Measurements from ENCODE around the gene NME3. TPM values are rescaled to one million over a fixed set of nuclear protein-coding genes. Genes with fewer than 3 reads are reported as not detected.
"Not testable (repeated sequence)": the region's sequence is repeated elsewhere in the genome, so short reads cannot be mapped to it uniquely, and the experiment has no call there.

Gene NME3
- total and polyA plus RNA-seq, 9 of the 15 experiments (the other 6 are each of a cell fraction or from before 2014, with no cell fraction given), result 0.68 to 76.3 (median 11.5) TPM

GRCh38 chr16:1807626-1808025 lies 36.3 kb upstream of the NME3 start:
- Histone ChIP-seq H3K4me3 (no peak overlapping the region), H4K20me1 (replicated peaks; ENCODE audit: control insufficient read depth, insufficient read depth, low read length) (no peaks in the 10 kb centered on the region; the same call in 1 of the 2 replicates), H3K9me1 (ENCODE audit: control insufficient read depth, insufficient read depth, low read length) (no peaks in the 10 kb centered on the region), H3K36me3 (ENCODE audit: control insufficient read depth, insufficient read depth, low read length) (peaks cover 3% of the 10 kb centered on the region; the same call in 1 of the 3 replicates), H3K4me2 (ENCODE audit: insufficient read depth, low read length) (no peak overlapping the region), H3K27ac (ENCODE audit: extremely low read depth, low read depth, low read length) (no peak overlapping the region), H3K79me2 (ENCODE audit: control insufficient read depth, insufficient read depth, low read length) (no peaks in the 10 kb centered on the region), H3K9me3 (replicated peaks; ENCODE audit: control insufficient read depth, insufficient read depth, low read depth, low read length) (no peaks in the 10 kb centered on the region), H3K9ac (ENCODE audit: insufficient read depth in 1 of 2, low read depth in 2 of 2, low read length in 2 of 2) (no peak overlapping the region), H3K4me1 (replicated peaks in 1 of 2; ENCODE audit: control insufficient read depth in 2 of 2, insufficient read depth in 2 of 2, low read length in 2 of 2) (peaks cover 0 to 17% of the 10 kb centered on the region in 2 experiments; a peak in 2 of 5 replicates), H2AFZ (ENCODE audit: low read depth, low read length) (no peak overlapping the region), H3K27me3 (ENCODE audit: control insufficient read depth in 2 of 2, insufficient read depth in 2 of 2, low read length in 2 of 2) (no peaks in the 10 kb centered on the region)
- ChIA-PET POLR2A (no interaction called here), CTCF (ENCODE audit: low intra/inter-chr PET ratio) (no interaction called here)
- FAIRE-seq, result no peak
- BruUV-seq (replicated peaks), result no TSS peak
- 84% methylated on average over 10 of the region's 10 CpGs for WGBS (ENCODE audit: insufficient coverage, low coverage, missing lambda C conversion rate)
- no peak for ATAC-seq
- in situ Hi-C loops (cut with MboI), result no loop called here
- no peak for TF ChIP-seq ZKSCAN3 (CRISPR knock-in tag; IDR thresholded peaks at IDR 0.05)
- TF ChIP-seq RUNX1 (IDR thresholded peaks at IDR 0.05; ENCODE audit: low read depth), result no peak
- TF ChIP-seq SIRT6 (IDR thresholded peaks at IDR 0.05; ENCODE audit: low read depth, low read length), result no peak
- no peak for DNase-seq (ENCODE audit: extremely low read depth in 1 of 4, low spot score in 3 of 4)
- intact Hi-C loops (cut with micrococcal nuclease), result no loop called here

- TF ChIP-seq ZNF12 (CRISPR knock-in tag; IDR thresholded peaks at IDR 0.05), result no peak
- no peak for TF ChIP-seq NR3C1 (CRISPR knock-in tag; IDR thresholded peaks at IDR 0.05)
- DNase-seq (ENCODE audit: extremely low read depth in 1 of 4, low spot score in 3 of 4) (no peak), ATAC-seq (no peak), FAIRE-seq (no peak)
- Histone ChIP-seq H3K36me3 (ENCODE audit: control insufficient read depth, insufficient read depth, low read length) (no peaks in the 10 kb centered on the region), H3K4me3 (no peak overlapping the region), H3K4me1 (replicated peaks in 1 of 2; ENCODE audit: control insufficient read depth in 2 of 2, insufficient read depth in 2 of 2, low read length in 2 of 2) (no peaks in the 10 kb centered on the region), H4K20me1 (replicated peaks; ENCODE audit: control insufficient read depth, insufficient read depth, low read length) (no peaks in the 10 kb centered on the region), H3K9me1 (ENCODE audit: control insufficient read depth, insufficient read depth, low read length) (no peaks in the 10 kb centered on the region), H3K4me2 (ENCODE audit: insufficient read depth, low read length) (no peak overlapping the region), H3K9me3 (replicated peaks; ENCODE audit: control insufficient read depth, insufficient read depth, low read depth, low read length) (no peaks in the 10 kb centered on the region), H3K27ac (ENCODE audit: extremely low read depth, low read depth, low read length) (no peak overlapping the region), H3K9ac (ENCODE audit: insufficient read depth in 1 of 2, low read depth in 2 of 2, low read length in 2 of 2) (no peak overlapping the region), H2AFZ (ENCODE audit: low read depth, low read length) (no peak overlapping the region), H3K27me3 (ENCODE audit: control insufficient read depth in 2 of 2, insufficient read depth in 2 of 2, low read length in 2 of 2) (no peaks in the 10 kb centered on the region), H3K79me2 (ENCODE audit: control insufficient read depth, insufficient read depth, low read length) (no peaks in the 10 kb centered on the region)
- CTCF ChIA-PET (ENCODE audit: low intra/inter-chr PET ratio), result no interaction called here
- in situ Hi-C loops (cut with MboI), result no loop called here
- POLR2A ChIA-PET, result no interaction called here
- BruUV-seq (replicated peaks), result no TSS peak
- WGBS (ENCODE audit: insufficient coverage, low coverage, missing lambda C conversion rate), result 71% methylated on average over 10 of the region's 10 CpGs
- intact Hi-C loops (cut with micrococcal nuclease), result no loop called here
These were observed 29.4 kb upstream of the NME3 start for GRCh38 chr16:1800701-1801100.

- H3K27ac ChIP-seq (ENCODE audit: extremely low read depth, low read depth, low read length); CTCF ChIA-PET (ENCODE audit: low intra/inter-chr PET ratio); in situ Hi-C loops (cut with MboI); H3K9me1 ChIP-seq (ENCODE audit: control insufficient read depth, insufficient read depth, low read length); H3K4me1 ChIP-seq (replicated peaks in 1 of 2; ENCODE audit: control insufficient read depth in 2 of 2, insufficient read depth in 2 of 2, low read length in 2 of 2); H3K9ac ChIP-seq (ENCODE audit: insufficient read depth in 1 of 2, low read depth in 2 of 2, low read length in 2 of 2); DNase-seq (ENCODE audit: extremely low read depth in 1 of 4, low spot score in 3 of 4); H3K79me2 ChIP-seq (ENCODE audit: control insufficient read depth, insufficient read depth, low read length); H2AFZ ChIP-seq (ENCODE audit: low read depth, low read length); H3K4me3 ChIP-seq; H3K9me3 ChIP-seq (replicated peaks; ENCODE audit: control insufficient read depth, insufficient read depth, low read depth, low read length); ATAC-seq; H4K20me1 ChIP-seq (replicated peaks; ENCODE audit: control insufficient read depth, insufficient read depth, low read length); BruUV-seq (replicated peaks); FAIRE-seq; H3K36me3 ChIP-seq (ENCODE audit: control insufficient read depth, insufficient read depth, low read length); H3K27me3 ChIP-seq (ENCODE audit: control insufficient read depth in 2 of 2, insufficient read depth in 2 of 2, low read length in 2 of 2); intact Hi-C loops (cut with micrococcal nuclease); H3K4me2 ChIP-seq (ENCODE audit: insufficient read depth, low read length): not testable (repeated sequence)
- WGBS (ENCODE audit: insufficient coverage, low coverage, missing lambda C conversion rate), result 46% methylated on average over 5 of the region's 5 CpGs
- POLR2A ChIA-PET, result interaction anchor here (1.0 kb wide), 1 partner anchor 165 kb away, joined by 4 read pairs; the partner anchor contains the start of gene RPS2
These were observed 27.9 kb upstream of the NME3 start for GRCh38 chr16:1799263-1799662.
